GM23338 (cell line): ENCODE data around the gene SLC1A4.

Experiments used
- POLR2AphosphoS5 ChIP-seq: IDR thresholded peaks from 2 replicates; pipeline ENCODE4 v1.6.1; 2016; ENCODE audit warnings: antibody characterized with exemption, low read depth
- TF ChIP-seq, protein P1 (sequence below), 2 experiments: fragments of 200-600 bp in 1 of 2; sonication (generic) in 1 of 2; conservative IDR thresholded peaks; 2 replicates each; pipeline versions ENCODE4 v1.5.1 to v1.6.1; 2016 to 2017; ENCODE audit warnings: antibody characterized with exemption in 2 of 2, low read depth in 2 of 2, mild to moderate bottlenecking in 2 of 2, moderate library complexity in 1 of 2

DNA sequence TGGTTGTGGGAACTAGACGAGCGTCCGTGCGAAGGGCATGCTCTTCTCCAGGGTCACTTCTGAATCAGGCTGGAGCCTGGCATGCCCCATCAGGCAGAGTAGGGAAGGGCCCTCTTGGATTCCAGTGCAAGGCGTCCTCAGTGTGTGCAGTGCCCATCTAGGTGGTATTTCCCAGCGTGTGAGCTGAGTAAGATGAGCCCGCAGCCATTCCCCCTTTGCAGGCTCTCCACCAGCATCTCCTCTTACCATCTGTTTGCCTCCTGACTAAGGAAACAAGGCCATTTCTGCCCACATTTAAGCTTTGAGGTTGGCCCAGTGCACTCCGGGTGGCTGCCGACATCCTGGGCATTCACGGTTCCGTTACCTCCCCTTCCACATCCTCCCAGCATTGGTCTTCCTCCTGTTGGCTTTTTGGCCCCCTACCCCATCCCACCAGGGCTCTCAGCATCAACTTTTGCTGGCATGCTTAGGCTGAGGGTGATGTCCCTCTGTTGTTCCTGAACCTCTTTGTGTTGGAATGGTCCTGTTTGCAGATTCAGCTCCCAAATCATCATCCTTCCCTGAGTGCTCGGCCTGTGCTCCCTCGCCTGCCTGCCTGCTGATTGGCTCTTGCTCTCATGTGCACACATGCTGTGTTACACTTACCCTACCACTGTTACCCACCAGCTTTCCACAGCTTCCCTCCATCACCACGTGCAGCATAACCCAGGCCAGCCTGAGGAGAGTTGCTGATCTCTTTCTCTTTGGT lies 78.8 kb downstream of the SLC1A4 start:
- TF ChIP-seq, protein P1, sequence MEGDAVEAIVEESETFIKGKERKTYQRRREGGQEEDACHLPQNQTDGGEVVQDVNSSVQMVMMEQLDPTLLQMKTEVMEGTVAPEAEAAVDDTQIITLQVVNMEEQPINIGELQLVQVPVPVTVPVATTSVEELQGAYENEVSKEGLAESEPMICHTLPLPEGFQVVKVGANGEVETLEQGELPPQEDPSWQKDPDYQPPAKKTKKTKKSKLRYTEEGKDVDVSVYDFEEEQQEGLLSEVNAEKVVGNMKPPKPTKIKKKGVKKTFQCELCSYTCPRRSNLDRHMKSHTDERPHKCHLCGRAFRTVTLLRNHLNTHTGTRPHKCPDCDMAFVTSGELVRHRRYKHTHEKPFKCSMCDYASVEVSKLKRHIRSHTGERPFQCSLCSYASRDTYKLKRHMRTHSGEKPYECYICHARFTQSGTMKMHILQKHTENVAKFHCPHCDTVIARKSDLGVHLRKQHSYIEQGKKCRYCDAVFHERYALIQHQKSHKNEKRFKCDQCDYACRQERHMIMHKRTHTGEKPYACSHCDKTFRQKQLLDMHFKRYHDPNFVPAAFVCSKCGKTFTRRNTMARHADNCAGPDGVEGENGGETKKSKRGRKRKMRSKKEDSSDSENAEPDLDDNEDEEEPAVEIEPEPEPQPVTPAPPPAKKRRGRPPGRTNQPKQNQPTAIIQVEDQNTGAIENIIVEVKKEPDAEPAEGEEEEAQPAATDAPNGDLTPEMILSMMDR (conservative IDR thresholded peaks at IDR 0.05; ENCODE audit: low read depth in 2 of 2), result no peak
- no peak for TF ChIP-seq POLR2AphosphoS5
